Heart left ventricle (tissue), 13 donors: ENCODE data around the gene CCSER2.

Experiments
- POLR2A ChIP-seq, 2 donors: fragments of 450-650 bp; IDR thresholded peaks; one replicate each; pipeline ENCODE4 v1.6.1; 2017; ENCODE audit warnings: antibody characterized with exemption in 2 of 2, mild to moderate bottlenecking in 2 of 2, moderate library complexity in 2 of 2
- TF ChIP-seq, protein P1 (sequence below), 12 donors: fragments of 200-600 bp; sonication (generic) in 4 of 12; IDR thresholded peaks; one replicate each; pipeline versions ENCODE4 v1.5.0 to v1.8.0; 2018 to 2022; ENCODE audit warnings: antibody characterized with exemption in 12 of 12, mild to moderate bottlenecking in 5 of 12
- donor health status: ischemic (EF 13 %, LVEDD 7.1; RV severe dilation, severe dysfunction).
- donor health status: DM: no; HTN: yes; CAD: no.
- donor health status: DM: no; HTN: no; CAD: no.
- donor health status: ischemic (EF 25% LVEDD 6.9; RV normal size, moderate dysfunction).
- donor health status: ischemic (EF 25% LVEDD 5.7; RV mildly dilated, moderate dysfunction).
- donor health status: ischemic (EF 35%, LVEDD 5.7; RV mildly dilated, moderate dysfunction).
- donor health status: nonischemic (EF 11% LVEDD 7.7; RV severe dilation, severe dysfunction).
- donor health status: DM: yes; HTN: yes; CAD: no.
- donor health status: PGD.
- donor health status: ischemic (EF 29% LVEDD 5.4; RV normal size, mild dysfunction).
- donor health status: nonischemic (EF 23%, LVEDD 6.1; RV moderate dilation, normal function).

DNA sequence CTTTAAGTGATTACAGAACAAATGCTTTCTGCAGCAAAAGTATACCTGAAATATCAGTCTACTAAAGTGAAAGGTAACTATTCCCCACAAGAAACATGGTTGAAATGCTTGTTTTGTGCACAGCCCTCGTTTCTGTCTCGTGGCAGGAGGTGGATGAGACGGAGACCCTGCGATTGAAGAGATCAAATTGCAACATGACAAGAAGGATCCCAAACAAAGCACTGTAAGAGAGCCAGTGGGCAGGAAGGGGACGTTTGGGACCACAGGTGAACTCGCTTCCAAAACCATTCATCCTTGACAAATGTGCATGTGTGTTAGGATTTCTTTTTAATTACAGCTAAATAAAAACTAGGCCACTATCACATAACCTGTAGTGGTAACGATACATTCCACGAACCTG lies 192.6 kb downstream of the CCSER2 start:
- TF ChIP-seq, protein P1, sequence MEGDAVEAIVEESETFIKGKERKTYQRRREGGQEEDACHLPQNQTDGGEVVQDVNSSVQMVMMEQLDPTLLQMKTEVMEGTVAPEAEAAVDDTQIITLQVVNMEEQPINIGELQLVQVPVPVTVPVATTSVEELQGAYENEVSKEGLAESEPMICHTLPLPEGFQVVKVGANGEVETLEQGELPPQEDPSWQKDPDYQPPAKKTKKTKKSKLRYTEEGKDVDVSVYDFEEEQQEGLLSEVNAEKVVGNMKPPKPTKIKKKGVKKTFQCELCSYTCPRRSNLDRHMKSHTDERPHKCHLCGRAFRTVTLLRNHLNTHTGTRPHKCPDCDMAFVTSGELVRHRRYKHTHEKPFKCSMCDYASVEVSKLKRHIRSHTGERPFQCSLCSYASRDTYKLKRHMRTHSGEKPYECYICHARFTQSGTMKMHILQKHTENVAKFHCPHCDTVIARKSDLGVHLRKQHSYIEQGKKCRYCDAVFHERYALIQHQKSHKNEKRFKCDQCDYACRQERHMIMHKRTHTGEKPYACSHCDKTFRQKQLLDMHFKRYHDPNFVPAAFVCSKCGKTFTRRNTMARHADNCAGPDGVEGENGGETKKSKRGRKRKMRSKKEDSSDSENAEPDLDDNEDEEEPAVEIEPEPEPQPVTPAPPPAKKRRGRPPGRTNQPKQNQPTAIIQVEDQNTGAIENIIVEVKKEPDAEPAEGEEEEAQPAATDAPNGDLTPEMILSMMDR (IDR thresholded peaks at IDR 0.05), result no peak
- no peak for TF ChIP-seq POLR2A (IDR thresholded peaks at IDR 0.05)
